Activated CD8-positive, alpha-beta memory T cell treated with anti-CD3 and anti-CD28 coated beads, Interleukin-2, amount 50 U/mL, for 48 hours (primary cell): ENCODE results near the gene TSEN54.
A peak's percentile ranks its signal among the peaks of the same experiment; 100 is the strongest.
"Not testable (repeated sequence)": the region's sequence is repeated elsewhere in the genome, so short reads cannot be mapped to it uniquely, and the experiment has no call there.

ENCODE experiments used
- DNase-seq: peaks from one replicate; pipeline ENCODE4 v3.0.0-alpha.2; 2020

The TSEN54 gene

GRCh38 chr17:75505640-75506039, 10.7 kb upstream of the TSEN54 start:
- no peak for DNase-seq

DNA sequence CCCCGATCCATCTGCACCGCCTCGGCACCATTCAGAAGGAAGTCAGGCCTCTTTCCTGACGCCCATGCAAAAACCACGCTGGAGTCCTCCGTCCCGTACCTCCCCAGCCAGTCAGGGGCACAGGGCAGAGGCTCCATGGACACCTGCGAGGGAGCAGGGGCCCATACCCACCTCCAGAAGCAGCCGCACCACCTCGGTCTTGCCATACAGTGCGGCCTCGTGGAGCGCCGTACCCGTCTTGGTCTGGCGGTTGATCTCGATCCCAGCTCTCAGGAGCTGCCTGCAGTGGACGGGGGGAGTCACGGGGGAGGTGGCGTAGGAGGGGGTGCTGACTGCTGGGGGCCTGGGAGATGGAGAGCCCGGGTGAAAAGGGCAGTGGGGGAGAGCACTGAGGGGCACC, 10.2 kb upstream of the TSEN54 start:
- DNase-seq, result no peak

DNA sequence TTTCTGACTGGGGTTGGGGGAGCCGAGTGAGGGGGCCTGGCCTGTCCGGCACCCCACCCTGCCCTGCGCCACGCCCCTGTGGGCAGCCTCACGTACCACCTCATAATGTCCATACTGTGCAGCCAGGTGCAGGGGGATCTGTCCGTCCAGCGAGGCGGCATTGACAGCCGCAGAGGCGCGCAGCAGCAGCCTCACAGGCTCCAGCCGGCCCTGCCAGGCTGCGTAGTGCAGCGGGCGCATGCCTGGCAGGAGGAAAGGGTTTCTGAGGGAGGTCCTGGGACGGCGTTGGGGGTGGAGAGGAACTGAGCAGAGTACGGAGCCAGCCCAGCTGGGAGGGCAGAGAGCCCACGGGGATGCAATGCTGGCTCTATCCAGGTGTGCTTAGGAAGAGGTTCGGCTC, 9.4 kb upstream of the TSEN54 start:
- no peak for DNase-seq

GRCh38 chr17:75507733-75508719, 8.3 kb upstream of the TSEN54 start:
- DNase-seq, result no peak

DNA sequence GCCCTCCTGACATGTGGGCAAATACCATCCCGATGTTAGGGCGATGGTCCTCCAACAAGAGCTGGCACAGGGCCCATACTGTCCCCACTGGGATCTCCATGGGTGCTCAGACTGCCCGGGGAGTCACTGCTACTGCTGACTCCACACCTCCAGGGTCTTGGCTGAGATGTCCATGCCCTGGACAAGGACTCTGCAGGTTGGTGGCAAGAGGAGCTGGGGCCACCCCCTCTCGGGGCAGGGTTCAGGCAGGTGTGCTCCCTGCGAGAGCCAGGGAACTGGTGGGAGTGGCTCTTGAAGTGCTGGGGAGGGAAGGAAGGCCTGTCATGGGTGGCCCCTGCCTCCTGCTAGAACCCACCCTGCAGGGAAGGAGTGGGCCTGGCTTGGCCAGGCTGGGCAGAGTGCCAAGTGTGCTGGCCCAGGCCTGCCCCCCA, 7.4 kb upstream of the TSEN54 start:
- no peak for DNase-seq

GRCh38 chr17:75509528-75510258, 6.6 kb upstream of the TSEN54 start:
- no peak for DNase-seq

- no peak for DNase-seq
These were observed 5.1 kb upstream of the TSEN54 start for GRCh38 chr17:75511270-75511609.

GRCh38 chr17:75511610-75512575, 4.4 kb upstream of the TSEN54 start:
- DNase-seq, result no peak

DNA sequence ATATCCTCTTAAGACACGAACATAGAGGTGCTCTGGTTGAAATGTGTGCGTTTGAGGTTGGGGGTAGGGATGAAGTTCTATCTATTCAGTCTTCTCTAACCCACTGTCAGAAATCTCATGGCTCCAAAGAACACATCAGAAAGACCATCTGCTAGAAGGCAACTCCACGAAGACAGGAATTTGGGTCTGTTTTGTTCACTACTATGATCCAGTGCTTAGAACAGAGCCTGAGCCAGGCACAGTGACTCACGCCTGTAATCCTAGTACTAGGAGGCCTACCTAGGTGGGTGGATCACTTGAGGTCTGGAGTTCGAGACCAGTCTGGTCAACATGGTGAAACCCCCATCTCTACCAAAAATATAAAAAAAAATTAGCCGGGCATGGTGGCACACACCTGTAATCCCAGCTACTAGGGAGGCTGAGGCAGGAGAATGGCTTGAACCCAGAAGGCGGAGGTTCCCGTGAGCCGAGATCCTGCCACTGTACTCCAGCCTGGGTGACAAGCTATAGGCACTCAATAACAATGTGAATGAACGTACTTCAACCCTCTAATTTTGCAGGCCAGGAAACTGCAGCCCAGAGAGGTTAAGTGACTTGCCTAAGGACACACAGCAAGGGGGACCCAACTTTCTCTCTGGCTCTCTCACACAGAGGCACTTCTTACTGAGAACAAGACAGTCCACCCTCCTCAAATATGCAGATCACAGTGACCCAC, 3.2 kb upstream of the TSEN54 start:
- no peak for DNase-seq

DNA sequence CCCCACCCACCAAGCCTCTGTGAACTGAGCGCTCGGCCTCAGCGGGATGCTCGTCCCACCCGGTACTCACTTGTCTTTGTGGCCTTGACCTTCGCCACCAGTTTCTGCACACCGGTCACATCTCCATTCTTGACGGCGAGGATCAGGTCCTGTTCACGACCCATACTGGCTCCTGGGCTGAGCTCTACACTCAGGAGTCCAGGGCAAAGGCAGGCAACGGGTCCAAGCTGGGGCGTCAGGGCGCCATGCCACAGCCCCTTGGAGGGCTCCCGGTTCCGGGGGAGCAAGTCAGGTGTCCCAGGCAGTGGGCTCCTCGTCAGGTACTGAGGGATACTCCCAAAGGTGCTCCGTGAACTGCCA, 2.7 kb upstream of the TSEN54 start:
- DNase-seq, result no peak

GRCh38 chr17:75514299-75514918, 1.9 kb upstream of the TSEN54 start:
- no peak for DNase-seq

- peak; percentile 59 for DNase-seq
These were observed 1.3 kb upstream of the TSEN54 start for GRCh38 chr17:75514919-75515495.

GRCh38 chr17:75515496-75516254, 653 bp upstream of the TSEN54 start, which contains the start of gene CASKIN2:
Gene CASKIN2 (minus strand): TSS chr17:75515537. CDS start chr17:75513804, 1,733 bp downstream.
- DNase-seq, result peak; percentile 94

- peak; percentile 75 for DNase-seq
These were observed 430 bp downstream of the TSEN54 start for GRCh38 chr17:75516619-75517296.

- peak; percentile 76 for DNase-seq
These were observed 1.1 kb downstream of the TSEN54 start for GRCh38 chr17:75517297-75517865.

GRCh38 chr17:75518201-75518600, 1.9 kb downstream of the TSEN54 start:
- DNase-seq, result no peak

DNA sequence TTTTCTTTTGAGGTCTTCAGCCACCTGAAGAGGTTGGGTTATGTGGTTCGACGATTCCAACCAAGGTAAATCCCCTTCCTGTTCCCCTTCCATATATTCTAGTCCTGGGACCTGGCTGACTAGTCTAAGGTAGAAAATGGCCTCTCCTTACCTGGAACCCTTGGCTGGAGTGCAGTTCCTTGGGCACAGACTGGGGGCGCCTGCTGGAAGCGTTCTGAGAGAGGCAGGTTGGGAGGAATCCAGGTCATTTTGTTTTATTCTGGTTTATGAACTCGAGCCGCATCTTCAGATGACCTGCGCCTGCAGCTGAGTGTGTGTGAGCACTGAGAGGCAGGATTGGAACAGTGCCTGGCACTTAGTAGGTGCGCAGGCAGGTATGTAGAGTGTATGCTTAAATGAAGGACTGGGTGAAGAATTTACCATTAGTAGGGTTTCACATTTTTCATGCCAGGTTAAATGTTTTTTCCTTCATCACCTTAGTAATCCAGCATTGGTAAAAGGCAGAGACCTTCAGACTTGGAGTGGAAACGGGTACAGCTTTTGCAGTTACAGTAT, 2.7 kb downstream of the TSEN54 start:
- DNase-seq, result no peak

GRCh38 chr17:75520413-75520812, 4.1 kb downstream of the TSEN54 start:
- DNase-seq, result not testable (repeated sequence)

DNA sequence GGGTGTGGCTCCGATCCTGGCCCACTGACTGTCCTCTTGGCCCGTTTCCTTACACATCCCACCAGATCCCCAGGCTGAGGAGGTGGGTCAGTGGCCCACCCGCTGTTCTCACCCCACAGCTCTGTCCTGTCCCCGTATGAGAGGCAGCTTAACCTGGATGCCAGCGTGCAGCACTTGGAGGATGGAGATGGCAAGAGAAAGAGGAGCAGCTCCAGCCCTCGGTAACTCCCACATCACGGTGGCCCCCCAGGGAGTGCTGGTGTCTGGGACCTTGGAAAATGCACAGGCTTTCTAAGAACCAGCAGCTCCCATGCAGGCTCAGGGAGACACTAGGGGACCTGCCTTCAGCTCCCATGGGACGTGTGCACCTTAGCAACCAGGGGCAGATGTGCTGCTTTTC, 5.0 kb downstream of the TSEN54 start:
- DNase-seq, result no peak
